Measurements from ENCODE around the gene ANP32D. TPM values are rescaled to one million over a fixed set of nuclear protein-coding genes. Genes with fewer than 3 reads are reported as not detected.

ANP32D gene
- total RNA-seq: not detected in 2 replicates

DNA sequence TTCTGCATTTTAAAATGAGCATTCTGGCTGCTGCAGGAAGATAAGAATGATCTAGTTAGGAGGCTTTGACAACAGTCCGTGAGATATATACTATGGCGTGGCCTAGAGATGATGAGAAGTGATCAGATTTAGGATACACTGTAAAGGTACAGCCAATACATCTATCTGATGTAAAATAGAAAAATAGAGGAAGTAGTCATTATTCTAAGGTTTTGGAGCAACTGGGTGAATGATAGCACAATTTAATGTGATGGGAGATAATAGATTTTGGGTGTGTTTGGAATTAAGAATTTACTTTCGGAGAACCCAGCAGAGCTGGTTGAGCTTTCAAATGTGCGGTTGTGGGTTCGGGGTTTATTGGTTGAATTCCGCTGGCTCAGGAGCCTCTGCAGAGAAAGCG is at the start of gene ANP32D:
Gene ANP32D (plus strand): TSS at position 301 of the 400 bp plus-strand sequence. CDS start 106 bp downstream, outside the sequence.

DNA sequence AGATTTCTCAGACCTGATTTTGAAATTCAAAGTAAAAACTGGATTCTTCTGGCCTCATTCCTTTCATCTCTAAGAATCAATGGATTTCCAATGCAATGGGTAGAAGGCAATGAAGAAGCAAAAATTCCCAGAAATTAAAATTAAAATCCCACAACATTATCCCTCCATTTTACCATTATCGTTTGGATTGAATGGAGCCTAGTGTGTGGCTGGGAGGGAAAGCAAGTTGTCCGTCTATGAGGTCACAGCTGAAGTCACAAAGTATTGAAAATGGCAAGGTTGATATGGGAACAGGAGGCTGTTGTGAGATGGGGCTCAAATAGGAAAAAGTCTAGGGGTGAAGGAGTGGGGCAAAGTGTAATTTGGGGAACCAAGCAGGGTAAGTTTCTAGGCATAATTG is 9.8 kb downstream of the ANP32D start, which contains the start of gene C12orf54:
Gene C12orf54 (plus strand): TSS at position 301 of the 400 bp plus-strand sequence. CDS start 799 bp downstream, outside the sequence.

Other genes starting within 250 kb of the ANP32D start
- gene ZNF641, start 121.6 kb upstream of the ANP32D start, total RNA-seq: 2.8 and 13.7 TPM in 2 replicates
- gene C12orf54, start 9.9 kb downstream of the ANP32D start, total RNA-seq: not detected in 2 replicates
- not detected in 2 replicates for gene OR8S1, start 53.1 kb downstream of the ANP32D start, total RNA-seq
- gene LALBA, start 97.5 kb downstream of the ANP32D start, total RNA-seq: not detected in 2 replicates
- 38.9 and 40.3 TPM in 2 replicates for gene KANSL2, start 209.7 kb downstream of the ANP32D start, total RNA-seq
- 12.9 and 14.1 TPM in 2 replicates for gene CCNT1, start 244.1 kb downstream of the ANP32D start, total RNA-seq

All from pericardium fibroblast (primary cell).